K562 (cell line): ENCODE measurements around the gene P4HB. TPM values are rescaled to one million over a fixed set of nuclear protein-coding genes. Genes with fewer than 3 reads are reported as not detected.

ENCODE experiments used
- ATAC-seq: fragments of 200-7000 bp; cut with Tn5 transposase; 3 replicates; pipeline ENCODE4 v1.9.1; 2020; ENCODE audit warnings: moderate library complexity
- BruUV-seq: library from RNA; stranded (reverse); fragments of 400-500 nt; replicated peaks from 2 replicates; lab custom pipeline; 2021; lab: Mats Ljungman, UMichigan
- CTCF ChIA-PET: fragments of 300-600 bp; formaldehyde crosslinking; extraction: SDS; loops from one replicate; lab custom pipeline; 2021; ENCODE audit warnings: low intra/inter-chr PET ratio; lab: Yijun Ruan, JAX
- POLR2A ChIA-PET: fragments of 300-600, 350-650 bp; sonication (Branson Sonifier 250); formaldehyde crosslinking; extraction: SDS; loops from one replicate; lab custom pipeline; 2021; ENCODE audit warnings: antibody characterized with exemption, inconsistent platforms; lab: Yijun Ruan, JAX
- DNase-seq, 4 experiments: peaks; one replicate each; pipeline versions ENCODE4 v3.0.0 to v3.0.0-alpha.2; 2011 to 2018; ENCODE audit warnings: low spot score in 3 of 4, mixed read lengths in 3 of 4; ENCODE audit errors: extremely low read depth in 1 of 4
- FAIRE-seq: peaks from 2 replicates; lab custom pipeline; 2011; peaks lifted over from hg19 to GRCh38; lab: Jason Lieb, UNC
- H2AFZ ChIP-seq: 2 replicates; pipeline ENCODE4 v1.6.0; 2011; ENCODE audit warnings: low read depth, low read length, control low read depth, inconsistent platforms
- H3K27ac ChIP-seq: fragments of 200-600 bp; 3 replicates; pipeline ENCODE4 v1.8.0; 2011; ENCODE audit warnings: low read depth, mild to moderate bottlenecking, control low read depth, inconsistent platforms, low read length, moderate library complexity, mixed read lengths; ENCODE audit errors: extremely low read depth
- H3K27me3 ChIP-seq, 2 experiments: fragments of 300-600 bp in 1 of 2; 2 replicates in 1 of 2; 3 replicates in 1 of 2; pipeline versions ENCODE4 v1.6.0 to v1.8.0; 2011; ENCODE audit warnings: inconsistent platforms in 2 of 2, low read length in 2 of 2, mild to moderate bottlenecking in 1 of 2, mixed read lengths in 1 of 2, moderate library complexity in 1 of 2; ENCODE audit not compliant: control insufficient read depth in 2 of 2, insufficient read depth in 2 of 2
- H3K36me3 ChIP-seq: fragments of 300-600 bp; 3 replicates; pipeline ENCODE4 v1.8.0; 2011; ENCODE audit warnings: mild to moderate bottlenecking, low read length, inconsistent platforms; ENCODE audit not compliant: control insufficient read depth, insufficient read depth
- H3K4me1 ChIP-seq, 2 experiments: fragments of 200-600 bp in 1 of 2; replicated peaks in 1 of 2; 2 replicates in 1 of 2; 3 replicates in 1 of 2; pipeline versions ENCODE4 v1.5.1 to v1.8.0; 2011; ENCODE audit warnings: inconsistent platforms in 2 of 2, low read length in 2 of 2, mild to moderate bottlenecking in 1 of 2, mixed read lengths in 1 of 2, moderate library complexity in 1 of 2; ENCODE audit not compliant: control insufficient read depth in 2 of 2, insufficient read depth in 2 of 2
- H3K4me2 ChIP-seq: 2 replicates; pipeline ENCODE4 v1.6.1; 2011; ENCODE audit warnings: low read length, control low read depth, inconsistent platforms, mixed read lengths; ENCODE audit not compliant: insufficient read depth
- H3K4me3 ChIP-seq: fragments of 200-600 bp; sonication (generic), shearing (Covaris generic); 2 replicates; pipeline ENCODE4 v1.5.1; 2016; ENCODE audit warnings: control low read depth, inconsistent platforms
- H3K79me2 ChIP-seq: fragments of 200-600 bp; 3 replicates; pipeline ENCODE4 v1.8.0; 2011; ENCODE audit warnings: low read length, inconsistent platforms; ENCODE audit not compliant: control insufficient read depth, insufficient read depth
- H3K9ac ChIP-seq, 2 experiments: 2 replicates each; pipeline versions ENCODE4 v1.6.0 to v1.6.1; 2011; ENCODE audit warnings: low read depth in 2 of 2, low read length in 2 of 2, control low read depth in 1 of 2, inconsistent platforms in 1 of 2, mild to moderate bottlenecking in 1 of 2, mixed read lengths in 1 of 2; ENCODE audit not compliant: insufficient read depth in 1 of 2
- H3K9me1 ChIP-seq: one replicate; pipeline ENCODE4 v1.6.0; 2011; ENCODE audit warnings: inconsistent platforms, mild to moderate bottlenecking, low read length, moderate library complexity; ENCODE audit not compliant: control insufficient read depth, insufficient read depth
- H3K9me3 ChIP-seq: replicated peaks from 2 replicates; pipeline ENCODE4 v1.5.1; 2011; ENCODE audit warnings: low read depth, low read length, inconsistent platforms; ENCODE audit not compliant: control insufficient read depth, insufficient read depth
- H4K20me1 ChIP-seq: replicated peaks from 2 replicates; pipeline ENCODE4 v1.6.1; 2011; ENCODE audit warnings: low read length, inconsistent platforms, mixed read lengths; ENCODE audit not compliant: control insufficient read depth, insufficient read depth
- POLR3A ChIP-seq: IDR thresholded peaks from 2 replicates; pipeline ENCODE4 v1.6.1; 2011; ENCODE audit warnings: borderline replicate concordance, mild to moderate bottlenecking, moderate library complexity; ENCODE audit not compliant: insufficient read length, insufficient read depth; ENCODE audit errors: extremely low read depth
- ZNF239 ChIP-seq: fragments of 250-450 bp; sonication (Bioruptor Pico); IDR thresholded peaks from 2 replicates; pipeline ENCODE4 v1.4.0; 2020; ENCODE audit warnings: mild to moderate bottlenecking
- ZNF263 ChIP-seq: sonication (generic); formaldehyde crosslinking; IDR thresholded peaks from 2 replicates; pipeline ENCODE4 v1.8.0; 2022; ENCODE audit warnings: mild to moderate bottlenecking, missing genetic modification reagents, borderline replicate concordance
- ZNF589 ChIP-seq: fragments of 200-800 bp; sonication (Bioruptor generic); IDR thresholded peaks from 2 replicates; pipeline ENCODE4 v1.6.1; 2016; ENCODE audit warnings: low read depth, missing genetic modification characterization, missing compliant biosample characterization
- WGBS: fragments of 100-300 bp; shearing (Covaris generic); methylation state at CpG from one replicate; pipeline ENCODE4 v1.1.6; 2016; ENCODE audit warnings: low coverage, mixed read lengths; ENCODE audit not compliant: insufficient coverage; ENCODE audit errors: missing lambda C conversion rate; 5-methylcytosine and 5-hydroxymethylcytosine counted together
- in situ Hi-C: fragments of 300-500 bp; cut with MboI; formaldehyde crosslinking; loops from 4 replicates; pipeline ENCODE4 v1.15.0; 2018; ENCODE audit warnings: inconsistent platforms, mixed read lengths
- intact Hi-C: fragments of 100-400 bp; cut with micrococcal nuclease; formaldehyde crosslinking; loops from 2 replicates; pipeline ENCODE4 v1.14.2; 2022
- polyA plus RNA-seq, 8 experiments: library from polyadenylated mRNA; depleted of rRNA in 4 of 8; stranded (reverse) in 5 of 8; unstranded in 3 of 8; fragments of >200 nt; fragmentation: Nextera tagmentation in 2 of 8; fragmentation: Illumina TruSeq in 1 of 8; extraction: Ambion mirVana in 2 of 8; extraction: Trizol in 1 of 8; gene quantifications; 2 replicates each; pipeline versions ENCODE4 v1.2.1 to v1.2.3, GENCODE V29; 2011 to 2014; ENCODE audit warnings: inconsistent platforms in 1 of 8, missing spikeins in 1 of 8
- total RNA-seq, 7 experiments: library from RNA; depleted of rRNA in 6 of 7; stranded (reverse); fragments of >200 nt in 6 of 7; fragmentation: Illumina TruSeq in 2 of 7; extraction: Trizol in 2 of 7; gene quantifications; 2 replicates each; pipeline versions ENCODE4 v1.2.1 to v1.2.3, GENCODE V29; 2011 to 2021; ENCODE audit warnings: low replicate concordance in 1 of 7
- TF ChIP-seq, protein P1 (sequence below): conservative IDR thresholded peaks from 2 replicates; pipeline ENCODE4 v1.6.1; 2011; ENCODE audit warnings: low read depth, mild to moderate bottlenecking, low read length; ENCODE audit not compliant: control insufficient read depth
- TF ChIP-seq, protein P2 (sequence below): IDR thresholded peaks from 3 replicates; pipeline ENCODE4 v1.6.1; 2011; ENCODE audit warnings: borderline replicate concordance, mild to moderate bottlenecking, moderate library complexity; ENCODE audit not compliant: insufficient read length; ENCODE audit errors: extremely low read depth
- TF ChIP-seq, protein P3 (sequence below): fragments of 250-450 bp; sonication (Bioruptor Pico); IDR thresholded peaks from 2 replicates; pipeline ENCODE4 v1.8.0; 2022; ENCODE audit warnings: inconsistent platforms, mild to moderate bottlenecking, moderate library complexity, borderline replicate concordance
- TF ChIP-seq, protein P4 (sequence below): fragments of 450-650 bp; formaldehyde crosslinking; IDR thresholded peaks from 2 replicates; pipeline ENCODE4 v1.4.0; 2020; ENCODE audit warnings: mild to moderate bottlenecking, moderate library complexity

Gene P4HB
- total and polyA plus RNA-seq, 9 of the 15 experiments (the other 6 are each of a cell fraction or from before 2014, with no cell fraction given) = 4.4 to 645 (median 325) TPM

DNA sequence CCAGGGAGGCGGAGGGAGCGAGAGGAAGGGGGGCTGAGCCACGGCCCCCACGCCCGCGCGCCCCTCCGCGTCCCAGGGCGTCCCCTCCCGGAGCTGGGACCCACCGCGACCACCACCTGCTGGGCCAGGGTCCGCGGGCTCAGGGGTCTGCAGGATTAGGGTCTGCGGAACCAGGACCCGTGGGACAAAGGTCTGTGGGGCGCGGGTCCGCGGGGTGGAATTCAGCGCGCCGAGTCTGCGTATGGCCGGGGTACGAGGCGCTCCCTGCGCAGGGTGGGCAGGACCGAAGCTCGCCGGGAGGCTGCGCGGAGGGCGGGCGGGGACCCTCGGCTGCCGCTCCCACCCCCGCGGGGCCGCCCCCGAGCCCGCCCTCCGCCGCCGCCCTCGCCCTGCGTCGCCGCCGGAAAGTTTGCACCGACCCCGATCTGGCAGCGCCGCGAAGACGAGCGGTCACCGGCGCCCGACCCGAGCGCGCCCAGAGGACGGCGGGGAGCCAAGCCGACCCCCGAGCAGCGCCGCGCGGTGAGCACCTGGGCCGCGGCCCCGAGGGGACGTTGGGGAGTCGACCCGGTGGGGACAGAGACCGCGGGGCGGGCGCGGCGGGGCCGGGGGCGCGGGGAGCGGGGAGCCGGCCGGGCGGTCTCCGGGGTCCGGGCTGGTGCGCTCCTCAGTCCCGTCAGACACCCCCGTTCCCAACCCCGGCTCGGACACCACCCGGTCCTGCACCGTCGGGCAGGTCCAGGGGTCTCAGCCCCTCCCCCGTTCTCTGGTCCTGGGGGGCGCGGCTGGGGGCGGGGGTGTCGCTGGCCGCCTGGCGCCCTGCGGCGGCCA, 56.4 kb downstream of the P4HB start, which contains the start of gene GCGR (continued):
- TF ChIP-seq, protein P1, sequence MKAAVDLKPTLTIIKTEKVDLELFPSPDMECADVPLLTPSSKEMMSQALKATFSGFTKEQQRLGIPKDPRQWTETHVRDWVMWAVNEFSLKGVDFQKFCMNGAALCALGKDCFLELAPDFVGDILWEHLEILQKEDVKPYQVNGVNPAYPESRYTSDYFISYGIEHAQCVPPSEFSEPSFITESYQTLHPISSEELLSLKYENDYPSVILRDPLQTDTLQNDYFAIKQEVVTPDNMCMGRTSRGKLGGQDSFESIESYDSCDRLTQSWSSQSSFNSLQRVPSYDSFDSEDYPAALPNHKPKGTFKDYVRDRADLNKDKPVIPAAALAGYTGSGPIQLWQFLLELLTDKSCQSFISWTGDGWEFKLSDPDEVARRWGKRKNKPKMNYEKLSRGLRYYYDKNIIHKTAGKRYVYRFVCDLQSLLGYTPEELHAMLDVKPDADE = no peak
- no peak for TF ChIP-seq ZNF239 (CRISPR knock-in tag)
- no peak for TF ChIP-seq ZNF589 (CRISPR knock-in tag)
- TF ChIP-seq, all 486 proteins: peak for 0

DNA sequence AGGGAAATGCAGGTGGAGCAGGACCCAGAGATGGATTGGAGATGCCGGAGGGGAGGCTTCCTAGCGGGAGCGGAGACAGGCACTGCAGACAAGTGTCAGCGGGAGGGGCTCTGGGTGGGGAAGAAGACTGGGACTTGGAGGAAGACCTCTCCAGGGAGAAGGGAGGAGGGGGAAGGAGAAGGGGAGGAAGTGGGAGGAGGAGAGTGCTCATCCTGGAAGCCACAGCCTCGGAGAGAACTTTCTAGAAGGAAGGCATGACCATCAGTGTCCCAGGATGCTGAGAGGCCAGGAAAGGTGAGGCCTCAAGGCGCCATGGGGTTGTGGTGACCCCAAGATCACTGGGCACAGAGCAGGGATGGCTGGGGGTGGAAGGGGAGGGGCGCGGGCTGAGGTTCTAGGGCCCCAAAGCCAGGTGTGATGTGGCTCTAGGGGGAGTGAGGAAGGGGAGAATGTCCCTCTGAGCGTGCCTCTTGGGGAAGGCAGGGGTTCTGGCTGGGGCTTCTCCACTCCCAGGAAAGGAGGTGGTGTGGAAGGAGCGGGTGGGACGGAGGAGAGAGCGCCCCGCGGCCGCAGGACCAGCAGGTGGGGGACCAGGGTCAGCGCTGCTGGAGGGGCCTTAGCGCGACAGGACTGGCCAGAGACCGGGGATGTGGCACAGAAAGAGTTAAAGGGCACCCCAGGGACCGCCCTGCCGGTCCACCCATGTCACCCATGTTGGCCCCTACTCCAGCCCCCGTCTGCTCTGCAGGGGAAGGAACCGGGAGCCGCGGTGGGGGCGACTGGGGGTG, 57.3 kb downstream of the P4HB start:
- WGBS = 15% methylated on average over 17 of the region's 26 CpGs
- in situ Hi-C loops = no loop called here
- intact Hi-C loops = no loop called here
- TF ChIP-seq, protein P2, sequence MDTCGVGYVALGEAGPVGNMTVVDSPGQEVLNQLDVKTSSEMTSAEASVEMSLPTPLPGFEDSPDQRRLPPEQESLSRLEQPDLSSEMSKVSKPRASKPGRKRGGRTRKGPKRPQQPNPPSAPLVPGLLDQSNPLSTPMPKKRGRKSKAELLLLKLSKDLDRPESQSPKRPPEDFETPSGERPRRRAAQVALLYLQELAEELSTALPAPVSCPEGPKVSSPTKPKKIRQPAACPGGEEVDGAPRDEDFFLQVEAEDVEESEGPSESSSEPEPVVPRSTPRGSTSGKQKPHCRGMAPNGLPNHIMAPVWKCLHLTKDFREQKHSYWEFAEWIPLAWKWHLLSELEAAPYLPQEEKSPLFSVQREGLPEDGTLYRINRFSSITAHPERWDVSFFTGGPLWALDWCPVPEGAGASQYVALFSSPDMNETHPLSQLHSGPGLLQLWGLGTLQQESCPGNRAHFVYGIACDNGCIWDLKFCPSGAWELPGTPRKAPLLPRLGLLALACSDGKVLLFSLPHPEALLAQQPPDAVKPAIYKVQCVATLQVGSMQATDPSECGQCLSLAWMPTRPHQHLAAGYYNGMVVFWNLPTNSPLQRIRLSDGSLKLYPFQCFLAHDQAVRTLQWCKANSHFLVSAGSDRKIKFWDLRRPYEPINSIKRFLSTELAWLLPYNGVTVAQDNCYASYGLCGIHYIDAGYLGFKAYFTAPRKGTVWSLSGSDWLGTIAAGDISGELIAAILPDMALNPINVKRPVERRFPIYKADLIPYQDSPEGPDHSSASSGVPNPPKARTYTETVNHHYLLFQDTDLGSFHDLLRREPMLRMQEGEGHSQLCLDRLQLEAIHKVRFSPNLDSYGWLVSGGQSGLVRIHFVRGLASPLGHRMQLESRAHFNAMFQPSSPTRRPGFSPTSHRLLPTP = no peak
- TF ChIP-seq, protein P3, sequence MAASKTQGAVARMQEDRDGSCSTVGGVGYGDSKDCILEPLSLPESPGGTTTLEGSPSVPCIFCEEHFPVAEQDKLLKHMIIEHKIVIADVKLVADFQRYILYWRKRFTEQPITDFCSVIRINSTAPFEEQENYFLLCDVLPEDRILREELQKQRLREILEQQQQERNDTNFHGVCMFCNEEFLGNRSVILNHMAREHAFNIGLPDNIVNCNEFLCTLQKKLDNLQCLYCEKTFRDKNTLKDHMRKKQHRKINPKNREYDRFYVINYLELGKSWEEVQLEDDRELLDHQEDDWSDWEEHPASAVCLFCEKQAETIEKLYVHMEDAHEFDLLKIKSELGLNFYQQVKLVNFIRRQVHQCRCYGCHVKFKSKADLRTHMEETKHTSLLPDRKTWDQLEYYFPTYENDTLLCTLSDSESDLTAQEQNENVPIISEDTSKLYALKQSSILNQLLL (CRISPR knock-in tag) = no peak
- peak; percentile 67 for TF ChIP-seq ZNF263 (CRISPR knock-in tag)
- TF ChIP-seq, protein P4, sequence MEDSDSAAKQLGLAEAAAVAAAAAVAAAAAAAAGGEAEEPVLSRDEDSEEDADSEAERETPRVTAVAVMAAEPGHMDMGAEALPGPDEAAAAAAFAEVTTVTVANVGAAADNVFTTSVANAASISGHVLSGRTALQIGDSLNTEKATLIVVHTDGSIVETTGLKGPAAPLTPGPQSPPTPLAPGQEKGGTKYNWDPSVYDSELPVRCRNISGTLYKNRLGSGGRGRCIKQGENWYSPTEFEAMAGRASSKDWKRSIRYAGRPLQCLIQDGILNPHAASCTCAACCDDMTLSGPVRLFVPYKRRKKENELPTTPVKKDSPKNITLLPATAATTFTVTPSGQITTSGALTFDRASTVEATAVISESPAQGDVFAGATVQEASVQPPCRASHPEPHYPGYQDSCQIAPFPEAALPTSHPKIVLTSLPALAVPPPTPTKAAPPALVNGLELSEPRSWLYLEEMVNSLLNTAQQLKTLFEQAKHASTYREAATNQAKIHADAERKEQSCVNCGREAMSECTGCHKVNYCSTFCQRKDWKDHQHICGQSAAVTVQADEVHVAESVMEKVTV (CRISPR knock-in tag) = no peak
- no peak for TF ChIP-seq POLR3A

More for the DNA sequence above, 57.3 kb downstream of the P4HB start:
- no peaks in the 10 kb centered on the region for H3K9me1 ChIP-seq
- FAIRE-seq (no peak), DNase-seq (no peak), ATAC-seq (no peak)
- H3K9ac ChIP-seq = no peak overlapping the region
- no peaks in the 10 kb centered on the region for H3K36me3 ChIP-seq
- H3K9me3 ChIP-seq = peaks cover 3% of the 10 kb centered on the region; the same call in 1 of the 2 replicates
- H3K4me1 ChIP-seq = peaks cover 0 to 54% of the 10 kb centered on the region in 2 experiments; a peak in 3 of 5 replicates
- H3K27me3 ChIP-seq = peaks cover 20 to 60% of the 10 kb centered on the region in 2 experiments; a peak in 4 of 5 replicates
- H2AFZ ChIP-seq = no peak overlapping the region
- H4K20me1 ChIP-seq = 0 out of 2 replicates have a peak, but pooled peaks cover 8% of the 10 kb centered on the region
- H3K4me3 ChIP-seq = no peak overlapping the region
- CTCF ChIA-PET = no interaction called here
- H3K4me2 ChIP-seq = no peak overlapping the region
- H3K79me2 ChIP-seq = no peaks in the 10 kb centered on the region
- BruUV-seq = no TSS peak
- H3K27ac ChIP-seq = no peak overlapping the region
- POLR2A ChIA-PET = interaction anchor here (0.6 to 0.8 kb wide), 3 partner anchors 11 to 67 kb away, joined by 3 to 4 read pairs (median 3); no protein-coding TSS in a partner anchor
